PC-3 (cell line): ENCODE data around the gene MGMT. TPM values are rescaled to one million over a fixed set of nuclear protein-coding genes. Genes with fewer than 3 reads are reported as not detected.

Experiments used
- ATAC-seq: fragments of 200-7000 bp; cut with Tn5 transposase; 2 replicates; pipeline ENCODE4 v1.9.1; 2020; ENCODE audit warnings: mild to moderate bottlenecking, moderate library complexity
- BruUV-seq: library from RNA; stranded (reverse); fragments of 400-500 nt; replicated peaks from 2 replicates; lab custom pipeline; 2021; lab: Mats Ljungman, UMichigan
- CTCF ChIA-PET: fragments of 300-600 bp; sonication (Branson Sonifier 250); formaldehyde crosslinking; loops from one replicate; lab custom pipeline; 2022; ENCODE audit warnings: antibody characterized with exemption; lab: Charles Lee
- POLR2A ChIA-PET: fragments of 300-600 bp; sonication (Branson Sonifier 250); formaldehyde crosslinking; loops from one replicate; lab custom pipeline; 2022; ENCODE audit warnings: antibody characterized with exemption; ENCODE audit not compliant: unreplicated experiment; lab: Charles Lee
- DNase-seq: peaks from one replicate; pipeline ENCODE4 v3.0.0-alpha.2; 2015
- H2AFZ ChIP-seq: fragments of 300-600 bp; sonication (generic); 2 replicates; pipeline ENCODE4 v1.6.0; 2016; ENCODE audit warnings: antibody characterized with exemption, low read length
- H3F3A ChIP-seq: fragments of 300-600 bp; sonication (generic); one replicate; pipeline ENCODE4 v1.6.0; 2017; ENCODE audit warnings: antibody characterized with exemption, low read length, control low read depth, mild to moderate bottlenecking; ENCODE audit not compliant: unreplicated experiment
- H3K27ac ChIP-seq: fragments of 300-600 bp; sonication (generic); 2 replicates; pipeline ENCODE4 v1.5.1; 2016; ENCODE audit warnings: mild to moderate bottlenecking, low read length
- H3K27me3 ChIP-seq: fragments of 300-600 bp; sonication (generic); 2 replicates; pipeline ENCODE4 v1.6.1; 2016; ENCODE audit warnings: low read length, mixed read lengths
- H3K36me3 ChIP-seq: fragments of 300-600 bp; sonication (generic); 2 replicates; pipeline ENCODE4 v1.6.1; 2016; ENCODE audit warnings: low read depth, mixed run types, low read length, mixed read lengths
- H3K4me1 ChIP-seq: fragments of 300-600 bp; sonication (generic); 2 replicates; pipeline ENCODE4 v1.5.1; 2016; ENCODE audit warnings: low read length; ENCODE audit not compliant: insufficient read depth
- H3K4me2 ChIP-seq: fragments of 300-600 bp; sonication (generic); 2 replicates; pipeline ENCODE4 v1.6.0; 2016; ENCODE audit warnings: low read length
- H3K4me3 ChIP-seq: fragments of 300-600 bp; sonication (generic); 2 replicates; pipeline ENCODE4 v1.5.1; 2016; ENCODE audit warnings: mild to moderate bottlenecking, low read length, mixed read lengths
- H3K79me2 ChIP-seq: fragments of 300-600 bp; sonication (generic); 2 replicates; pipeline ENCODE4 v1.6.1; 2017; ENCODE audit warnings: low read length, mixed read lengths
- H3K9ac ChIP-seq: fragments of 300-600 bp; sonication (generic); 2 replicates; pipeline ENCODE4 v1.6.0; 2016; ENCODE audit warnings: mild to moderate bottlenecking, low read length
- H3K9me2 ChIP-seq: fragments of 300-600 bp; sonication (generic); replicated peaks from 2 replicates; pipeline ENCODE4 v1.6.1; 2016; ENCODE audit warnings: mixed run types, low read length, mixed read lengths
- H3K9me3 ChIP-seq: fragments of 300-600 bp; sonication (generic); 2 replicates; pipeline ENCODE4 v1.6.1; 2016; ENCODE audit warnings: low read length, mixed read lengths
- H4K20me1 ChIP-seq: fragments of 300-600 bp; sonication (generic); 2 replicates; pipeline ENCODE4 v1.6.1; 2016; ENCODE audit warnings: low read length, mixed read lengths
- EZH2 ChIP-seq: fragments of 300-600 bp; sonication (generic); IDR thresholded peaks from one replicate; pipeline ENCODE4 v1.6.1; 2017; ENCODE audit warnings: antibody characterized with exemption, mild to moderate bottlenecking, low read length; ENCODE audit not compliant: unreplicated experiment
- EZH2phosphoT487 ChIP-seq: fragments of 300-600 bp; sonication (generic); IDR thresholded peaks from 2 replicates; pipeline ENCODE4 v1.6.1; 2018; ENCODE audit warnings: mild to moderate bottlenecking, antibody characterized with exemption, low read length, borderline replicate concordance
- intact Hi-C: fragments of 100-400 bp; cut with micrococcal nuclease; formaldehyde crosslinking; loops from 2 replicates; pipeline ENCODE4 v1.9.0; 2023
- total RNA-seq: library from RNA; depleted of rRNA; stranded (reverse); fragments of >200 nt; gene quantifications from 2 replicates; pipeline ENCODE4 v1.2.3, GENCODE V29; 2014
- TF ChIP-seq, protein P1 (sequence below): fragments of 300-600 bp; sonication (generic); conservative IDR thresholded peaks from 2 replicates; pipeline ENCODE4 v1.5.1; 2017; ENCODE audit warnings: antibody characterized with exemption, low read depth, mild to moderate bottlenecking, low read length

Gene MGMT
- total RNA-seq, 1 experiment from 2014 or later, result 19.8 TPM

DNA sequence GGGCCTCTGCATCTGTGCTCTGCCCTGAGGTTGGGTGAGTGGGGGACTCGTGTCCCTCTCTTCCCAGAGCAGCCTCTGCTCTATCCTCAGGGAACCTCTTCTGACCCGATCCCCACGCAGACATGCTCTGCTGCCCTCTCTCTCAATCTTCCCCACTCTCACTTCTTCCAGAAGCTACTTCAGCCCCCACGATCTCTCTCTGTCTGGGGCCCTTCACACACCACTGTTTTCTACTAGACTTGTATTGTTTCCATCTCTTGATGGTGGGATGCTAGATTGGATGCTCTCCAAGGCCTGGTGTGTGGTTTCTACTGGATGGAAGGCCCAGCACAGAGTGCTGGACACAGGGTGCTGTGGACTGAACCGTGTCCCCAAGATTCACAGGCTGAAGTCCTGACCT lies 10.0 kb downstream of the MGMT start:
- H3K4me2 ChIP-seq, result no peak overlapping the region
- H3K36me3 ChIP-seq, result no peaks in the 10 kb centered on the region
- no peak overlapping the region for H3K27ac ChIP-seq
- H3K4me1 ChIP-seq, result no peaks in the 10 kb centered on the region
- TF ChIP-seq, protein P1, sequence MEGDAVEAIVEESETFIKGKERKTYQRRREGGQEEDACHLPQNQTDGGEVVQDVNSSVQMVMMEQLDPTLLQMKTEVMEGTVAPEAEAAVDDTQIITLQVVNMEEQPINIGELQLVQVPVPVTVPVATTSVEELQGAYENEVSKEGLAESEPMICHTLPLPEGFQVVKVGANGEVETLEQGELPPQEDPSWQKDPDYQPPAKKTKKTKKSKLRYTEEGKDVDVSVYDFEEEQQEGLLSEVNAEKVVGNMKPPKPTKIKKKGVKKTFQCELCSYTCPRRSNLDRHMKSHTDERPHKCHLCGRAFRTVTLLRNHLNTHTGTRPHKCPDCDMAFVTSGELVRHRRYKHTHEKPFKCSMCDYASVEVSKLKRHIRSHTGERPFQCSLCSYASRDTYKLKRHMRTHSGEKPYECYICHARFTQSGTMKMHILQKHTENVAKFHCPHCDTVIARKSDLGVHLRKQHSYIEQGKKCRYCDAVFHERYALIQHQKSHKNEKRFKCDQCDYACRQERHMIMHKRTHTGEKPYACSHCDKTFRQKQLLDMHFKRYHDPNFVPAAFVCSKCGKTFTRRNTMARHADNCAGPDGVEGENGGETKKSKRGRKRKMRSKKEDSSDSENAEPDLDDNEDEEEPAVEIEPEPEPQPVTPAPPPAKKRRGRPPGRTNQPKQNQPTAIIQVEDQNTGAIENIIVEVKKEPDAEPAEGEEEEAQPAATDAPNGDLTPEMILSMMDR, result no peak
- no peak for TF ChIP-seq EZH2
- no peak for TF ChIP-seq EZH2phosphoT487
- no peaks in the 10 kb centered on the region for H3K9me2 ChIP-seq
- ATAC-seq, result no peak
- intact Hi-C loops, result no loop called here
- H4K20me1 ChIP-seq, result no peaks in the 10 kb centered on the region
- DNase-seq, result no peak
- no peak overlapping the region for H2AFZ ChIP-seq
- no peaks in the 10 kb centered on the region for H3K79me2 ChIP-seq
- ChIA-PET CTCF (no interaction called here), POLR2A (no interaction called here)
- H3K9ac ChIP-seq, result no peak overlapping the region
- no peaks in the 10 kb centered on the region for H3K9me3 ChIP-seq
- H3K27me3 ChIP-seq, result no peaks in the 10 kb centered on the region
- BruUV-seq, result no TSS peak
- no peaks in the 10 kb centered on the region for H3F3A ChIP-seq
- no peak overlapping the region for H3K4me3 ChIP-seq

DNA sequence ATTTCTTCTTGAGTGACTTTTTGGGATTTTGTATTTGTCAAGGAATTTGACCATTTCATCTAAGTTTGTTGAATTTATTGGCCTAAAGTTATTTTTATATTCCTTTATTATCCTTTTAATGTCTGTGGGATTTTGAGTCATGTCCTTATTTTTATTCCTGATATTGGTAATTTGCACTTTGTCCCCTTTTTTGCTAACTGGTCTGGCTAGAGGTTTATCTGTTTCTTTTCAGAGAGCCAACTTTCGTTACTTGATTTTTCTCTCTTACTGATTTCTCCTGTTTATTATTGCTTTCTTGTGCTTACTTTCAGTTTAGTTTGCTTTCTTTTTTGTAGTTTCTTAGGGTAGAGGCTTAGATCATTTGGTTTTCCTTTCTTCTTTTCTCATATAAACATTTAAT lies 14.6 kb downstream of the MGMT start:
- H3F3A ChIP-seq, result no peaks in the 10 kb centered on the region
- peaks cover 11% of the 10 kb centered on the region; the same call in 1 of the 2 replicates for H3K9me3 ChIP-seq
- no peaks in the 10 kb centered on the region for H3K79me2 ChIP-seq
- no peak overlapping the region for H3K4me2 ChIP-seq
- TF ChIP-seq EZH2 (no peak), EZH2phosphoT487 (no peak)
- TF ChIP-seq, protein P1, result no peak
- H3K4me3 ChIP-seq, result no peak overlapping the region
- no peak overlapping the region for H3K27ac ChIP-seq
- no peak overlapping the region for H3K9ac ChIP-seq
- H2AFZ ChIP-seq, result no peak overlapping the region
- no peaks in the 10 kb centered on the region for H4K20me1 ChIP-seq
- no peaks in the 10 kb centered on the region for H3K27me3 ChIP-seq
- H3K36me3 ChIP-seq, result no peaks in the 10 kb centered on the region; the same call in 1 of the 2 replicates
- ATAC-seq, result no peak
- no peaks in the 10 kb centered on the region for H3K4me1 ChIP-seq
- no peaks in the 10 kb centered on the region for H3K9me2 ChIP-seq
- POLR2A ChIA-PET, result no interaction called here
- DNase-seq, result no peak
- CTCF ChIA-PET, result no interaction called here
- no TSS peak for BruUV-seq
- intact Hi-C loops, result no loop called here

DNA sequence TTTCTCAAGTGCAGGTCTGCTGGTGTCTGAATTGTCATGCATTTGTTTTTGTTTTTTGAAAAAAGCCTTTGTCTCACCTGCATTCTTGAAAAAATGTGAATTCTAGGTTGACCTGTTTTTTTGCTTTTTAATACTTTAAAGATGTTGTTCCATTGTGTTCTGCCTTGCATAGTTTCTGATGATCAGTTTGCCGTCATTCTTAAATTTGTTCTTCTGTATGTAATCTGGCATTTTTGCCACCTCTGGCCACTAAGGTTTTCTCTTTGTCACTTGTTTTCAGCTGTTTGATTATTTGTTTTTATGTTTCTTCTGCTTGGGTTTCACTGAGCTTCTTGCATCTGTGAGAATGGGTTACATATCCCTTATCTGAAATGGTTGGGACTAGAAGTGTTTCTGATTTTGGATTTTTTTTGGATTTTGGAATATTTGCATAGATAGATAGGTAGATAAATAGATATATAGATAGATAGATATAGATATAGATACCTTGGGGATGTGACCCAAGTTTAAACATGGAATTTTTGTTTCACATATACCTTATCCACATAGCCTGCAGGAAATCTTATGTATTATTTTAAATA lies 16.5 kb downstream of the MGMT start:
- Histone ChIP-seq H2AFZ (no peak overlapping the region), H3K36me3 (no peaks in the 10 kb centered on the region; the same call in 1 of the 2 replicates), H3K9me2 (no peaks in the 10 kb centered on the region), H3F3A (no peaks in the 10 kb centered on the region), H3K9ac (no peak overlapping the region), H3K9me3 (peaks cover 11% of the 10 kb centered on the region; the same call in 1 of the 2 replicates), H3K4me3 (no peak overlapping the region), H3K27me3 (no peaks in the 10 kb centered on the region), H3K4me2 (no peak overlapping the region), H3K79me2 (no peaks in the 10 kb centered on the region), H4K20me1 (no peaks in the 10 kb centered on the region), H3K4me1 (no peaks in the 10 kb centered on the region), H3K27ac (no peak overlapping the region)
- CTCF ChIA-PET, result no interaction called here
- POLR2A ChIA-PET, result no interaction called here
- no peak for TF ChIP-seq EZH2
- TF ChIP-seq EZH2phosphoT487, result no peak
- TF ChIP-seq, protein P1, result no peak
- BruUV-seq, result no TSS peak
- intact Hi-C loops, result no loop called here
- ATAC-seq (no peak), DNase-seq (no peak)
